Activated CD4-positive, alpha-beta T cell treated with anti-CD3 and anti-CD28 coated beads for 4 hours (primary cell): ENCODE results near the gene SEC63.
"Not testable (repeated sequence)": the region's sequence is repeated elsewhere in the genome, so short reads cannot be mapped to it uniquely, and the experiment has no call there.

Source experiments
- DNase-seq, 2 donors: peaks; one replicate each; pipeline ENCODE4 v3.0.0-alpha.2; 2020

The SEC63 gene

DNA sequence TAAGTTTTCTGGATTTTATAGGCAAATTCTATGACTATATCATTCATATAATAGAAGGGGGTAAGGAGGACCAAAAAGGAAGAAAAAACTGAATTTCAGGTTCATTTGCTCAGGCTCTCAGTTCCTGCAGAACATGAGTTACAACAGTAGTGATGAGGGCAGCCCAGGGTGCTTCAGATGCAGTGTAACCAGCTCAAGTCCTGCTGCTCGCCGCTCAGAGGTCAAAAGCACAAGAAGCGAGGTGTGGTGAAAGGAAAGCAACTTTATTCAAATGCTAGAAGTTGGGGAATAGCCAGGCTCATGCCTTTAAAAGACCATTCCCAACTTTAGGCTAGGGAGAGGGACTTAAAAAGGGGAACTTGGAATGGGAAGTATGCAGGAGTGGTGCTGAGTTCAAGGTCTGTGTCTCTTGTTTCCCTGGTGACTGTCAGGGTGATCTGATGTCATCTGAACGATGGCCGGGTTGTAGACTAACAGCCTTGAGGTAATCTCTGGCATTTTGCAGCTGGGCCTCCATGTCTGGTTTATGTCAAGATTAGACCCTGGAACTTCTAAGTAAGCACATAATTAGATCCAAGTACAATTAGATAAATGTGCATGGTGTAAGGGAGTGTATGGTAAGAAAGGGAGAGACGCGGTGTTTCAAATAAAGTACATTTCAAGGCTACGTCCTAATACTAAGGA, 14.5 kb upstream of the SEC63 start:
- DNase-seq, result no peak

DNA sequence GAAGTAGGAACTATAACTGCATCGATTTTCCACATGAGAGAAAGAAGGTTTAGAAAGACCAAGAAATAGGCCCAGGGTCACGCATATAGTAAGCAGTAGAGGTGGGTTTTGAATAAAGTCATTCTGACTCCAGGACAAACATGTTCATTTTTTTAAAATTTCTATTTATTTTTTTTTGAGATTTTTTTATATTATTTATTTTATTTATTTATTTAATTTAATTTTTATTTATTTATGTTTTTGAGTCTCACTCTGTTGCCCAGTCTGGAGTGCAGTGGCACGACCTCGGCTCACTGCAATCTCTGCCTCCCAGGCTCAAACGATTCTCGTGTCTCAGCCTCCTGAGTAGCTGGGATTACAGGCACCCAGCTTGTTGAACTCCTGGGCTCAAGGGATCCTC, 13.2 kb upstream of the SEC63 start:
- DNase-seq, result no peak

DNA sequence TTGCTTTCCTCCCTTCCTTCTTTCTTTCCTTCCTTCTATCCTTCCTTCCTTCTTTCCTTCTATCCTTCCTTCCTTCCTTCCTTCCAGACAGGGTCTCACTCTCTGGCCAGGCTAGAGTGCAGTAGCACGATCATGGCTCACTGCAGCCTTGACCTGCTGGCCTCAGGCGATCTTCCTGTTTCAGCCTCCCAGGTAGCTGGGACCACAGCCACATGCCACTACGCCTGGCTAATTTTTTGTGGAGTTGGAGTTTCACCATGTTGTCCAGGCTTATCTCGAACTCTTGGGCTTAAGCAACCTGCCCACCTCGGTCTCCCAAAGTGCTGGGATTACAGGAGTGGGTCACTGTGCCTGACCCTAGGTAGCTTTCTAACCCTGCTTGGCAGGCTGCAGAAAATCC, 12.2 kb upstream of the SEC63 start:
- no peak for DNase-seq

DNA sequence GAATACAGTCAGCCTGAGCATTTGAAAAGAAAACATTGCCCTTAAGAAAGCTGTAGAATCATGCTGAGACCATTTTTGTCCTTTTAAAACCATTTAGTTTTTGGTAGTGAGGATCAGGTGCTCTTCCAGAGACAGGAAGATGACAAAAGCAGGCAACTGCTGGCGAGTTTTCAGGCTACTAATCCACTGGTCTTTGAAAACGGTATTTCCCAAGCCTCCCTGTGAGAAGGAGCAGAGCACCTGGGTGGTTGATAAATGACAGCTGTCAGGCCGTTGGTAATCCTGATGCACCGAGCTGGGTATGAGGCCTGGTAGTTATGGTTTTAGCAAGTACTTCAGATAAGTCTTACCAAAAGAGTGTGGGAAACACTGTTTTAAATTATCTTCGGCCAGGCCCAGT, 10.1 kb upstream of the SEC63 start:
- no peak for DNase-seq

DNA sequence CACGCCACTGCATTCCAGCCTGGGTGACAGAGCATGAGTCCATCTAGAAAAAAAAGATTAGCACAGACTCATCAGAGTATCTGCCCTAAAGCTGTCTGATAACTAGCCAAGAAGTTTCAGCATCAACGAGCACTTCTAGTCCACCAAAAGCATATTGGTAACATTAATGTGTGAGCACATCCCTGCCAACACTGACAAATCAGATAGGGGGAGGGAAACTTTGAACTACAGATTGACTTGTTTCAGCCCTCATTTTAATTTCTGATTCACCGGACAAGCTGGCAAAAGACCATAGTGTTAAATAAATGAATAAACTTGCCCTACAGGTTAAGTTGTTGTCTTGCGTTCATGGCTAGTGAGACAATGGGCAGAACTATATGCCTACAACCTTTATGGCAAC, 7.7 kb upstream of the SEC63 start:
- DNase-seq, result no peak

DNA sequence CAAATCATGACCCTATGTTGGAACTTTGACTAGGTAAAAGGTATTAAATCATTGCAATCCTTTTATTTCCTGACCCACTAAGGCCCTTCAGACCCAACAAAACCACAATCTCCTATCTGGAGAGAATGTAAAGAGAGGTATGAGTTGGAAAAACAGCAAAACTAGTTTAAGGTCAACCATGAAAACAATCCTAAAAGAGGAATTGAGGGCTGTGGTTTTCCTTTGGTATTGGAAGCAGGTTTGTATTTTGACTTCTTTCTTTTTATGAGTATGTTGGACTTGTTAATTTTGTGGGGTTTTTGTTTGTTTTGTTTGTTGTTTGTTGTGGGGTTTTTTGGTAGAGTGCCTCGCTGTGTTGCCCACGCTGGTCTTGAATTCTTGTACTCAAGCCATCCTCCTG, 4.7 kb upstream of the SEC63 start:
- DNase-seq, result no peak

DNA sequence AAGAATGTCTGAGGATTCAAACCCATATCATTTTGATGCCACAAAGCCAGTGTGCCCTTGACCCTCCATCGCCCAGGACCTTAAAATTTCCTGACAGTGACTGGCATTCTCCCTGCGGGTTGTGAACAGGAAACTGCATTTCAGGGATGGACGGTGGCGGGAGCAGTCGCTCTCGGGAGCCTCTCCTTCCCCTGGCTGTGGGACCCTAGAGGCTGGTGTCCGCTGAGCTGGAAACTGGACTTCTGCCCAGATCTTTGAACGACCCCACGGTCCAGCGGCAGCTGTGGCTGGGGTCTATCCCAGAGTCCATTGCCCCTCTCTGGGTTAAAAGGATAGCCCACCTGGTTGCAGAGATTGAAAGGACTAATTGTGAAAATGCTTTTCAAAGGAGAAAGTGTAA, 1.4 kb upstream of the SEC63 start:
- no peak for DNase-seq

DNA sequence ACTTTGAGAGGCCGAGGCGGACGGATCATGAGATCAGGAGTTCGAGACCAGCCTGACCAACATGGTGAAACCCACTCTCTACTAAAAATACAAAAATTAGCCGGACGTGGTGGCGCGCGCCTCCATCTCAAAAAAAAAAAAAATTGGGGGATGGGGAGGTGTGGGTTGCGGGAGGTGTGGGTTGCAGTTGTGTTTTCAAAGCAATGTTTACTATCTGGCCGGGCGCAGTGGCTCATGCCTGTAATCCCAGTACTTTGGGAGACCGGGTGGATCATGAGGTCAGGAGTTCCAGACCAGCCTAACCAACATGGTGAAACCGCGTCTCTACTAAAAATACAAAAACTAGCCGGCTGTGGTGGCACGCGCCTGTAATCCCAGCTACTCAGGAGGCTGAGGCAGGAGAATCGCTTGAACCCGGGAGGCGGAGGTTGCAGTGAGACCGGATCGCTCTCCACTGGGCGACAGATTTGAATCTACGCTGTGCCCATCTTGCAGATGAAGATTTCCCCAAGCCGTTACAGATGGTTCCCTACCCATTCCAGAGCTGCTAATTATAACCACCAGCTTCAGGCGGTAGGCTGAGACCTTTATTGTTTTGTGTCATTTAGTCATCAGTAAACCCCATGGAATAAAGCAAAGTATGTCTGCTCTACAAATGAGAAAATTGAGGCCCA, 818 bp upstream of the SEC63 start:
- DNase-seq, result not testable (repeated sequence)

DNA sequence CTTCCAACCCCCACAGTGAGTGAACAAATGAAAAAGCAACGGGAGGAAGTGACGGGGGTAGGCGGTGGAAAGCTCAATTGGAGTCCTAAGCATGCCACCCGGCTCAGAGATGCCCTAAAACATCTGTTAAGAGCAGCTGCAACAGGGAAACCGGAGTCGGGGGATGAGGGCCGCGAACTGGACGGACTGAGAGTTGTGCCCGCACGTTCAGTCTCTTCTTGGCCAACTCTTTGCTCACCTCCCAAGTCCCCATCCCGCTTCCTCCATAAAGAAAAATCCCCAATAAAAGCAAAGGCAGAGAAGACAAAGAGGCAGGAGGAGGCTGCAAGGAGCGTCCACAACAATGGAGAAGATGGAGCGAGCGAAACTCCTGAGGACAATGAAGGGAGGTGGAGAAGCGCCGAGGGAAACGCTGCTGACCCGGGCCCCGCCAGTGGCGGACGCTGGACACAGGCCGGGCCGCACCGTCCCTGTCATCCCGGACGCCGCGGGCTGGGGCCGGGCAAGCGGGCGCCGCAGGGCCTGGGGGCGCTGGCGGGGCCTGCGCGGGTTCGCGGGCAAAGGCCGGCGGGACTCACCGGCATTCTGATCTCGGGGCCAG, 600 bp downstream of the SEC63 start:
- peak; percentile 58 to 65 for DNase-seq

DNA sequence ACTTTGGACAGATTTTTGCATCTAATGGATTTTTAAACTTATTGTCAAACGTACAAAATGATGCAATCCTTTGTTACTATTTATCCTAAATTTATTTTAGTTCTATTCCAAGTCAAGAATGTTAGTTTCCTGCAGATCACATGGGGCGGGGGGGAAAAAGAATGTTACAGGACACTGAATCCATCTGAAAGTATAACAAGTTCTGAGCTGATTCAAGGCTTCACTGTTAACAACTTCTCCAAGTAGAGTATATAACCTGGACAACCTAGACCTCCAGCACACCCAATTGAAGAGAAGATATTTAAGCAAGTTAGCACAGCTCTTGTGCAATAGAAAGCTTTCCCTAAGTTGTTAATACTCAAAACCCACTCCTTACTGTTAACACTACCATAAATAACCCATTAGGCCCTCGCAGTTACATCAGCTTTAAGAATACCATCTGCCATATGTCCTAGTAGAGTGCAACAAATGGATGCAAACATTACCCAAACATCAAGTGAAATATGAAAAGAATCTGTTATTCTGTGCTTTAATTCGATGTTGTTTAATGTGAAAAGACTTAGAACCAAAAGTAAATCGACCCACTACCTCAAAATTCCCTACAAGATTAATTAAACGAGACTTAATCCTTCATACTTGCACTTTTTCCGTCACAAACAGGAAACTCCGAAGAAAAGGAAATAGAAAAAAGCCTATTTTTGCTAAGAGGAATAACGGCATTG, 1.3 kb downstream of the SEC63 start:
- no peak for DNase-seq

DNA sequence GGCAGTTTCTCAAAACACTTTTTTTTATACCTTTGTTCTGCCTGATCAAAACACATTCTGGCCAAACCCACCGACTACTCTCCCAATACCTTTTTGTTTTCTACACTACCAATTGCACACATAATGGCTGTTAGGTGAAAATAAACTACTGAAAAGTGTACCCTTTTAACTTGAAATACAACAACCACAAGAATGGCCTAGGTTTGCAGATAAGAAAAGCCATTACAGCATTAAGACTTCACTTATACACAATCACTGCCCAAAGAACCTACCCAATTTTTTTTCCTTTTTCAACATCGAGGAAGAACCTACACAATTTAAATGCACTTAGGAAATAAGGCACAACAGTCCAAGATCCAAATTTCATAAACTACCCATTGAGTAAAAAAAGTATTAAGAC, 1.8 kb downstream of the SEC63 start:
- no peak for DNase-seq

DNA sequence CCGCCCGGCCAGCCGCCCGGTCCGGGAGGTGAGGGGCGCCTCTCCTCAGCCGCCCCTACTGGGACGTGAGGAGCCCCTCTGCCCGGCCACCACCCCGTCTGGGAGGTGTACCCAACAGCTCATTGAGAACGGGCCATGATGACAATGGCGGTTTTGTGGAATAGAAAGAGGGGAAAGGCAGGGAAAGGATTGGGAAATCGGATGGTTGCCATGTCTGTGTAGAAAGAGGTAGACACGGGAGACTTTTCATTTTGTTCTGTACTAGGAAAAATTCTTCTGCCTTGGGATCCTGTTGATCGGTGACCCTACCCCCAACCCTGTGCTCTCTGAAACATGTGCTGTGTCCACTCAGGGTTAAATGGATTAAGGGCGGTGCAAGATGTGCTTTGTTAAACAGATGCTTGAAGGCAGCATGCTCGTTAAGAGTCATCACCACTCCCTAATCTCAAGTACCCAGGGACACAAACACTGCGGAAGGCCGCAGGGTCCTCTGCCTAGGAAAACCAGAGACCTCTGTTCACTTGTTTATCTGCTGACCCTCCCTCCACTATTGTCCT, 4.1 kb downstream of the SEC63 start:
- not testable (repeated sequence) for DNase-seq

DNA sequence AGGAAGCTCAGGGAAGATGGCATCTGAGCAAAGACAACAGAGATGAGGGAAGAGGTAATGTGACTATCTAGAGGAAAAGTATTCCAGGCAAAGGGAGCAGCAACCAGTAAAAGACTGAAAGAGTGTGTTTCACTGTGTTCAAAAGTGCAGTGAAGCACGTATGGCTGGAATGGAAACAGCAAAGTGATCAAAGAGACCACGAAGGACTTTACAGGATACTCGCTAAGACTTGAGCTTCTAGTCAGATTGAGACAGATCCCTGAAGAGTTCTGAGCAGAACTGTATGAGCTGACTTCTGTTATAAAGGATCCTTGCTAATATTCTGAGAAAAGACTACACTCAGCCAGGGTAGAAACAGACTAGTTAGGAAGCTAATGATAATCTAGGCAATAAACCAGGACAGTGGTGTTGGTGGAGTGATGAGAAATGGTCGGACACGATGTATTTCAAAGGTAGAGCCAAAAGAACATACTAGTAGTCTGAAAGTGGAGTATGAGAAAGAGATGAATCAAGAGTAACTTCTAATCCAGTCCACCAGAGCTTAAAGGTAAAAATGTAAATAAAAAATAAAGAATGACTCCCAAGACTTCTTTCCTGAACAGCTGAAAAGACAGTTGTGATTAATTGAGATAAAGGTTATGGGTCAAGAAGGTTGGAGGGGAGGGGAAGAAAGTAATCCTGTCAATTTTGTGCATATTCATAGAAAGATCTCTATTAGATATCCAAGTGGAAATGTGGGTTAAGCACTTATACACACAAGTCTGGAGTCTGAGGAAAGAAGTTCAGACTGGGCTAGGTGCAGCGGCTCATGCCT, 14.2 kb downstream of the SEC63 start:
- DNase-seq, result no peak

DNA sequence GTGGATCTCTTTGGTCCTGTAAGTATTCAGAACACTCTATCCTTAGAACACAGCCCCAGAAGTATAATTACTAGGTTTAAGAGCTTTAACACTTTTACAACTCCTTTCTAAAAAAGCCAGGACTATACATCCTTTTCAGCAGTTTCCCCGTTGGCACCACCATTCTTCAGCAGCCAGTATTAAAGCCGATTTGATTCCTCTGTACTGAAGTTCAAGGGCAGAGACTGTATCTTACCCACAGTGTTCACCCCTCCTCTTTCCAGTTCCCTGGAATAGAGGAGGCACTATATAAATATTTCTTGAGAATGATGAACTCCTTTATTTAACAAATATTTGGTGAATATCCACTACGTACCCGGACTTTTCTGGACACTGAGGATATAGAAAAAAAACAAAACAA, 15.9 kb downstream of the SEC63 start:
- no peak for DNase-seq

DNA sequence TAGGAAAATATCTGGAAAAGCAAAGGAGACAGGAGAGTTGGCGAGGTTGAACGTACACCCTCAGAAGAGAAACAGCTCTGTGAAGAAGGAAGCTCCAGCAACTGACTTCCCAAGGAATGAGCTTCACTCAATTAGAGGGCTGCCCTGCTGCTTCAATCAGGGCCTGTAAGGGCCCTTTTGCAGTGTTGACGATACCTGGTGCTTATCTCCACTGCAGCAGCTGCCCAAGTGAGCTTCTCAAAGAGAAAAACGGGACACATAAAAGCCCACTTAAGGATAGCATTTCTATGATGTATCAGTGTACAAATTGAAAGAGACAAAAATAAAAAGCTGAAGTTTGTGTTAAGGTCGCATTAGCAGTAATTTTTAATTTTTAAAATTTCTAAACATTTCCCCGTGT, 16.4 kb downstream of the SEC63 start:
- no peak for DNase-seq

DNA sequence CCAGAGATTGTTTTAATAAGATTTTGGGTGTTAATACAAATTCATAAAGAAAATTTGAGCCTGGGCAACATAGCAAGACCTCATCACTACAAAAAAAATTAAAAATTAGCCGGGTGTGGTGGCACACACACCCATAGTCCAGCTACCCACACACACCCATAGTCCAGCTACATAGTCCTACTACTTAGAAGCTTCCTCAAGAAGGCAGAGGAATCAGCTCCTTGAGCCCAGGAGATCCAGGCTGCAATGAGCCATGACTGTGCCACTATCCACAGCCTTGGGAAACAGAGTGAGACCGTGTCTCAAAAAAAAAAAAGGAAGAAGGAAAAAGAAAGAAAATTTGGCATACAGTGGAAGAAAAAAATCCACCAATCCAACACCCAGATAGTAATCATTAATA, 16.8 kb downstream of the SEC63 start:
- no peak for DNase-seq

DNA sequence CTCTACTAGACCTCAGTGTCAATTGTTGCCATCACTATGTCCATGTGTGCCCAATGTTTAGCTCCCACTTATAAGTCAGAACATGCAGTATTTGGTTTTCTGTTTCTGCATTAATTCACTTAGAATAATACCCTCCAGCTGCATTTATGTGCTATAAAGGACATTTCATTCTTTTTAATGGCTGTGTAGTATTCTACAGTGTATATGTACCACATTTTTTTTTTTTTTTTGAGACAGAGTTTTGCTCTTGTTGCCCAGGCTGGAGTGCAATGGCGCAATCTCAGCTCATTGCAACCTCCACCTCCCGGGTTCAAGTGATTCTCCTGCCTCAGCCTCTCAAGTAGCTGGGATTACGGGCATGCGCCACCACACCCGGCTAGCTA, 21.1 kb downstream of the SEC63 start:
- DNase-seq, result not testable (repeated sequence)

DNA sequence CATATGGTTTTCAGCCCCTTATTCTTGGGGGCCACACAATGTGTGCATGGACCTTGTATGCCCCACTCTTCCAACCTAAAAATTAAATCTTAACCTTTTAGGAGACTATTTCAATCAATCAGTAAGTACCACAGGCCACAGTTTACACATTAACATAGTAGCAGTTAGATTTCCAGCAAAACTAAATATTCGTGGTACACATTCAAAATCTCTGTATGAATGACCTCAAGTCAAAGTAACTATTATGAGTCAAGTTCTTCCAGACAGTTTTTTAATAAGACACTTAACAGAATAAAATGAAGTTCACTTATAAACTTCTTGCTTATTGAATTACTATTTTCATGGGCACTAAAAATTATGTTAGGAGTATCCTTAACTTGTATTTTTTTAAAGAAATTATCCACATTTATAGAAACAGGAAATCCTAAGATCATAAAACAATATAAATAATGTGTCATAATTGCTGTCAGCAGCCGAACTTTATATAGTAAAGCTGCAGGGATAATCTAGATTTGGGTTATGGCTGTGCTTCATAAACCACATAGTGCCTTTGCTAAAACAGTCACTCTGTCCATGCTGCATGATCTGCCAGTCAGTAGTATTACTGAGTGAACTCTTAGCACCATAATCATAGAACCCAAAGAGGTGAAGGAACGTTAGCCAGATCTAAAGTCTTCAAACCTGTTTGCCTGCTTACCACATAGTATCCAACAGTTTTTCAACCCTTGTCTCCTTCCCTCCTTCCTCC, 21.7 kb downstream of the SEC63 start:
- no peak for DNase-seq

DNA sequence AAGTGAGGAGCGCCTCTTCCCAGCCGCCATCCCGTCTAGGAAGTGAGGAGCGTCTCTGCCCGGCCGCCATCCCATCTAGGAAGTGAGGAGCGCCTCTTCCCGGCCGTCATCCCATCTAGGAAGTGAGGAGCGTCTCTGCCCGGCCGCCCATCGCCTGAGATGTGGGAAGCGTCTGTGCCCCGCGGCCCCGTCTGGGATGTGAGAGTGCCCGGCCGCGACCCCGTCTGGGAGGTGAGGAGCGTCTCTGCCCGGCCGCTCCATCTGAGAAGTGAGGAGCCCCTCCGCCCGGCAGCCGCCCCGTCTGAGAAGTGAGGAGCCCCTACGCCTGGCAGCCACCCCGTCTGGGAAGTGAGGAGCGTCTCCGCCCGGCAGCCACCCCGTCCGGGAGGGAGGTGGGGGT, 23.8 kb downstream of the SEC63 start:
- not testable (repeated sequence) for DNase-seq

DNA sequence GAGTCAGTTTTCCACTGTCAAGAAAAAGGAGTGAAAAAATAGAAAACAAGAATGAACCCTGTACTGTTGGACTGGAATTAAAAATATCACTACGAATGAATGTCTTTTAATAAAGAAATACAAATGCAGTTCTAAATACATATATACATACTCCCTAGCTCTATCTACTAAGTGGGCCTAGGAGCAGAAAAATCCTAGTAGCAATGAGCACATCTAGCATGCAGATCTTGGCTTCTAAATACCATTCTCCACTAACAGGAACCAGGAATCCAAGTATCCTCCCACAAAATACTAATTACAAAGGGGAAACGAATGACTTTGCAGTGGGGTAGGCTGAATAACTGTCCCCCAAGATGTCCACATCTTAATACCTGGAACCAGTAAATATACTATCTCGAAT, 25.4 kb downstream of the SEC63 start:
- DNase-seq, result no peak

DNA sequence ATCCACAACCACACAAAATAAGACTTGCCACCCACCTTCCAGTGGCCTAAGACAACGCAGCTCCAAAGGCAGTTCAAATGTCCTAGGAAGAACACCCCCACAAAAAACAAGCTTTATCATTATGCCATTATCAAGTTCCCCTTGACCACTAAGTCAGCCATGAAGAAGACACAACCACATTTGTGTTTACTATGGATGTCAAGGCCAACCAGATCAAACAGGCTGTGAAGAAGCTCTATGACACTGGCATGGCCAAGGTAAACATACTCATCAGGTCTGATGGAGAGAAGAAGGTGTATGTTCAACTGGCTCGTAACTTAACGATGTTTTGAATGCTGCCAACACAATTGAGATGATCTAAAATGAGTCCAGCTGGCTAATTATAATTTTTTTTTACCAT, 26.1 kb downstream of the SEC63 start:
- DNase-seq, result no peak

DNA sequence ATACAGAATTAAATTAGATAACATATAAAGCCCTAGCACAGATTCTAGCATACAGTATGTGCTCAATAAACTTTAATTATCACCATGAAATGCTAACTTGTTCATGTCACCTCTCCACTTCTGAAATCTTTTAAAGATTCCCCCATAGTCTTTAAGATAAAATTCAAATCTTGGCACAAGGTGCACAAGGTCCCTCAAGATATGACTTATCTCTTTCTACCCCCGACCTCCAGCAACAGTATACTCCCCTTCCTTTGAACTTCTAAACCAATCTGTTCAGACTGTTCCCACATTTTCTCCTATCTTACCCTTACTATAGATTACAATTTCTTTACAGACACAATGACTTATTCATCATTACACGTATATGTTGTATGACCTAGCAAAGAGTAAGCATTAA, 29.0 kb downstream of the SEC63 start:
- no peak for DNase-seq
